NK-92 treated with Interleukin-12 subunit alpha and Interleukin-12 subunit beta, amount 100 ng/mL, for 24 hours (cell line): ENCODE results near the gene GPR55.

Experiments
- DNase-seq: peaks from one replicate; lab custom pipeline; 2025; lab: John Stamatoyannopoulos, UW

The GPR55 gene

DNA sequence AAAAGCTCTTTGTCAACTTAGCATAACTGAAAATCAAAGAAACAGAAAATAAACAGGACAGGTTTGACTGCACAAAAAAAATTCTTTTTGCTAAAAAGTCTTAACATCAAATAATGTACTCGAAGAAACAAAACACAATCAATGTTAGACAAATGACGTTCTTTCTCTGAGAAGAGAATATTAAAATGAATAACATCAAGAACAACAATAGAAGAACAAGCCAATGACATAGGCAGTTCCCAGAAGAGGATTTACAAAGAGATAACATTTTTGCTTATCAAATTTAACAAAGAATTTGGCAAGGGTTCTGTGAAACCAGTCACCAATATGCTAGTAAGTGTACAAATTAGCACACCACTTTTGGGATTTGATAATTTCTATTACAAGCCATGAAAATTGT, 5.8 kb downstream of the GPR55 start:
- no peak for DNase-seq

DNA sequence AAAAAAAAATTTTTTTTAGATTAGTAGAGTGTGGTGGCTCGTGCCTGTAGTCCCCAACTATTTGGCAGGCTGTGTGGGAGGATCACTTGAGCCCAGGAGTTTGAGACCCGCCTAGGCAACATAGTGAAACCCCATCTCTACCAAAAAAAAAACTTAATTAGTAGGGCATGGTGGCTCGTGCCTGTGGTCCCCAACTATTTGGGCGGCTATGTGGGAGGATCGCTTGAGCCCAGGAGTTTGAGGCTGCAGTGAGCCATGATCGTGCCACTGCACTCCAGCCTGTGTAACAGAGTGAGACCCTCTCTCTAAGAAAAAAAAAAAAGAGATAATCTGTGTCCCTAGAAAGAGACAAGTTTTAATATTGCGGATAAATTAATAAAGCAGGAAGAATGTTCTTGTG, 8.8 kb downstream of the GPR55 start:
- no peak for DNase-seq

DNA sequence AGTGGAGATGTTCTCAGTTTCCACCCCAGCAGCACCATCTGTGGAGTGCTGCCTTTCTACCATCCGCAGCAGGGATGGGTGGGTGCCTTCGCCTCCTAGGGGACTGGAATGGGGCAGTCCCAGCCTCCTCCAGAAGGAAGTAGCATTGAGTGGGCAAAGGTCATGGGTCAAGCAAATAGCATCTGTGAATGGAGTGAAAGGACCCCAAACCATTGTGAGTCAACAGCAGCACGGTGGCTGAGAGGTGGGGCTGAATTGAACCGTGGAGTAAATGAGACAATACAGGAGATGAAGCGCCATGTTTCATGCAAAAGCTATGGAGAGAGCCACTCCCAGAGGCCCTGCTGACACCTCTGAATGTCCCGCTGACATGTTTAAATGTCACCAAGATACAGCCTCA, 9.7 kb downstream of the GPR55 start:
- DNase-seq, result no peak

GRCh38 chr2:230914886-230915285, 10.2 kb downstream of the GPR55 start:
- no peak for DNase-seq

GRCh38 chr2:230913406-230914143, 11.5 kb downstream of the GPR55 start:
- DNase-seq, result no peak

DNA sequence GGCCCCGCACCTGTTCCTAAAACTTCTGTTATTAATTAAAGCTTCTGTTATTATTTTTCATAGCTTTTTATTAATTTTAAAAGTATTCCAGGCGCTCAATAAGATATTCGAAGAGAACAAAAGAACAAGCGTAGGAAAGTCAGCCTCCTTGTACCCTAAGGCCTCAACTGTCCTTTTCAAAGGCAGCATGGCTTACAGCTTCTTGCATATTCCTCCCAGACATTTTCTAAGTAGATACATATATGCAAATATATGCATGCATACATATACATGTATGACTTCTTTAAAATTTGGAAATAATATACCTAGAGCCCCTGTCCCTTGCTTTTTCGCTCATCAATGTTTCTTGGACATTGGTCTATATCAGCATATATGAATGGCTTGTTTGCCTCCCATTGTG, 12.3 kb downstream of the GPR55 start:
- no peak for DNase-seq

DNA sequence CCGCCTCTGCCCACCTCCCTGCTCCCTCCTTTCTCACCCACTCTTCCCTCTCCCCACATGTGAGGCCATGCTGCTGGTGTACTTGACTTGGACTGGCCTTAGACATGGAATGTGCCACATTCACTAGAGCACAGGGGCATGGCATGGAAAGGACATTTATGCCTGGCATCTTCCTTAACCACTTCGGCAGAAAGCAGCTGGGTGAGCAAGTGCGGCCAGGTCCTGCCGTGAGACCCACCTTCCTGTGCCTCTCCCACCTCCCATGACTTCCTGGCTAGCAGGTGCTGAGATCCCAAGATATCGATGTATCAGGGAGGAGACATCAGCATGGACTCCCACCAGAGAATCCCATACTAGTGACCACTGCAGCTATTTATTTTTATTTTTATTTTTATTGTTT, 13.0 kb downstream of the GPR55 start:
- no peak for DNase-seq

GRCh38 chr2:230910546-230911177, 14.4 kb downstream of the GPR55 start:
- DNase-seq, result no peak

DNA sequence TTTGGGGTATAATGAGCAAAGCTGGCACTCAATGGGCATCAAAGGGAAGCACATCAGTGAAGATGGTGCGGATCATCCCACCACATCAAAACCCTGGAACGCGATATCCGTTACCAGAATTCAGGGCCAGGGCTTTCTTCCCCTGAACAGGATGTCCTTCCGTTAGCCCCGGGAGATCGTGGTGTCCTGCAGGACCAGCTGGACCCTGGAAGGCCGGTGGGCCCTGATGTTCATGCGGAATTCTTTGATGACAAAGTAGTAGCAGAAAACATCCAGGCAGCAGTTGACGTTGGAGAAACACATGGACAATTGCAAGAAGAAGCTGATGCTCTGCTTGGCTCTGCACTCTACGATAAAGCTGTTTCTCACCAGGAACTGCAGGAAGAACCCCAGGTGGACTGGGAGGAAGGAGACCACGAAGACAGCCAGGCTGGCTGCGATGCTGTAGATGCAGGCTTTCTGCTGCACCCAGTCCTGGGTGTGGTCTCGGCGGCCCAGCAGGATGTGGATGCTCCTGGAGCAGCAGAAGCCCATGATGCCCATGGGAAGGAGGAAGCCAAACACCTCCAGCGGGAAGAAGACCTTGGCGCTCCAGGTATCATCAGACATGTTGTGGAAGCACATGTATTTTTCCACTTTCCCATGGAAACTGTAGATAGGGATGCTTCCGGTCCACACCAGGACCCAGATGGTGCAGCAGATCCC, 15.0 kb downstream of the GPR55 start:
- DNase-seq, result no peak

GRCh38 chr2:230908595-230909191, 16.3 kb downstream of the GPR55 start:
- DNase-seq, result no peak

DNA sequence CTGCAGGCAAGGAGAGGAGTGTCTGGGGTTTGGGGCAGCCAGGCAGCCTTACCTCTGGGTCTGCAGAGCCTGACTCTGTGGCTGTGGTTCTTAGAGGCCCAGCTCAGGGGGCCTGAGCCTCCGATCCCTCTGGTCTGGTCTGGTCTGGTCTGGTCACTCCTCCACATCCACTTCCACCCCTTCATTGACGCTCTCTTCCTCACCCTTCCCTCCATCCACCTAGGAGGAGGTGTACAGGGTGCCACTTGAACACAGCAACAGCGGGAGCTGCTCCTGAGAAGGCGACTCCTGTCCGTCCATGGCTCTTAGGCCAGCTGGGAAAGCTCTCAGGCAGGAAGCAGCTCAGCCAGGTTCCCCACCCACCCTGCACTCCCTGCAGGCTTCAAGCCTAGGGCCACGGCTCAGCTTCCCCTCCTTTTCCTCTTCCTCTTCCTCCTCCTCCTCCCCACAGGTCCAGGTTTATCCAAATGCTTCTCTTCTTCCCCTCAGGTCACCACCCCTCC, 16.9 kb downstream of the GPR55 start:
- DNase-seq, result no peak

DNA sequence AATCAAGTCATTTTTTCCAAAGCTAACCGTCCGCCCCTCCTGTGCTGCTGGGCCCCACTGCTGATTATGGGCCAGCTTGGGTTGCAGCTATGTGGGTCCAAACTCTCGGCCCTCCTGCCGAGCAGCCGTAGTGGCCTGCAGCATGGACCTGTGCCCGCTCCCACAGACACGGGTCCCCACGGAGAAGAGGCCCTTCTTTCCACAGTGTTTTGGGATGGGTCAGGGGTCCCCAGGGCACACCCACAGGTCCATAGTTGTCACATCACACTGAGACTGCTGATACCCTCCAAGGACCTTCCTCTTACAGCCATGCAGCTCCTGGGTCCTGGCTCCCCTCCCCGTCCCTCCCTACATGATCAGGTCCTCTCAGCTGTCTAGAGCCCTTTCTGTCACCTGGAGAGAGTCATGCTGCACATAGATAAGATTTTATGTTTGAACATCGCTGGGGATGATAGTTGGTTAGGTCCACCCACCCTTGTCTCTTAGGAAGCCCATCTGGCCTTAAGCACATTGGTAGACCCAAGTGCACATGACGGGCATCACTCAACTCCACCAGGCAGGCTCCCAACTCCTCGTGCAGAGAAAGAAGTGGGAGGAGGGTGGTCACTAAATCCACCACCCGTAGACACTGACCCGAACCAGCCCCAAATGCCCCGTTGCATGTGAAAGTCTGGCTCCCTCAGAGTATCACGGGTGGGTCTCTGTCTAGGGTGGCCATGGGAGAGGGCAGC, 17.5 kb downstream of the GPR55 start:
- no peak for DNase-seq

- DNase-seq, result no peak
Measured at GRCh38 chr2:230906471-230907230, 18.4 kb downstream of the GPR55 start.

GRCh38 chr2:230905448-230906421, 19.3 kb downstream of the GPR55 start:
- no peak for DNase-seq

DNA sequence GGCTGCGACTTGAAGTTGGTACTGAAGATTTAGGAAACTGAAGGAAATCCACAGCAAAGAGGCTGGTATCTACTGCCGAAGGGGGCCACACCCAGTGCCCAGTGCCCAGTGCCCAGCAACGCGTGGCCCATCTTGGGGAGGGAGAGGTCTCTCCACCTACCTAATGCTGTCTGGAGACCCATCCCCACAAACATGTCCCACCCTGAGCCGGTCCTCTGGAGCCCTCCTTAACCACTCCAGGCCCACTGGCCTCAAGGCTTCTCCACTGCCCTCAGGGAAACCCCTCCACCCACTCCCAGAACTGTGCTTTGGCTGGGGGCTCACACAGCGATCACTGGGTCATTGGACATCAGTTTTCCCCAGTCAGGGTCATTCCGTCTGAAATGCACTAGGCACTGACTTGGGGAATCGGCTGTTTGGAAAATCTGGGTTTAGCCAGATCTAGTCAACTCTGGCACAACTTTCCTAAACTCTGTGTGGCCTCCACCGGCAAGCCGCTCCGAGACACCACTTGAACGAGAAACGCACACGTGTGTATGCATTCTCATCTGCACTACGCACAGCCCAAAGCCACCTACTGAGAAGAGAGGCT, 20.1 kb downstream of the GPR55 start:
- DNase-seq, result no peak

DNA sequence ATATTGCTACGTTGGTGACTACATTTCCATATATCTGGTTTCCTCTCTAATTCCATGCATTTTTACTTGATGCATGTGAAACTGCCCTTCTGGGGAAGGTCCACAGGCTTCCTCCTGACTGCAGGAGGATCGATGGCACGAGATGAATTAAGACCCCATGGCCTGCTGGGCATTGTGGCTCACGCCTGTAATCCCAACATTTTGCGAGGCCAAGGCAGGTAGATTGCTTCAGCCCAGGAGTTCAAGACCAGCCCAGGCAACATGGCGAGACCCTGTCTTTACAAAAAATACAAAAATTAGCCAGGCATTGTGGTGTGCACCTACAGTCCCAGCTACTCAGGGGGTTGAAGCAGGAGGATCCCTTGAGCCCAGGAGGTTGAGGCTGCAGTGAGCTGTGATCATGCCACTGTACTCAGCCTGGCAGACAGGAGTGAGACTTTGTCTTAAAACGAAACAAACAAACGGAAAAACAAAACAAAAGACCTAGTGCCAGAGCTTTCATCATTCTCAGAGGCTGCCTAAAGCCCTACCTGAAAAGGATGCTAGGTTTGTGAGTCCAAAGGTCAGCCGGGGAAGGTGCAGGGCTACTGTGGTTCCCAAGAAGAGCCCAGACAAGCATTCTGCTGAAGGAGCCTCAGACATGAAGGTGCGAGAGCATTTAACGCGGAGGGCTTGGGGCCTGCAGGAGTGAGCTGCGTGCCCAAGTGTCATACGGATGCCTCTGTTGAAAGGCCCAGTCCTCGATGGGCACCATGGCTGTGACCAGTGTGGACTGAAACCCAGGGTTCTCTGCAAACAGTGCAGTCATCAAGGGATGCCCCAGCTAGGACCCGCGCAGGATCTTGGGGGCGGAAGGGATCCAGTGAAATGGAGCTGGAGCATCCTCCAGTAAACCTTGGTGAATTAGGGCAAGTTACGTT, 21.6 kb downstream of the GPR55 start:
- no peak for DNase-seq

DNA sequence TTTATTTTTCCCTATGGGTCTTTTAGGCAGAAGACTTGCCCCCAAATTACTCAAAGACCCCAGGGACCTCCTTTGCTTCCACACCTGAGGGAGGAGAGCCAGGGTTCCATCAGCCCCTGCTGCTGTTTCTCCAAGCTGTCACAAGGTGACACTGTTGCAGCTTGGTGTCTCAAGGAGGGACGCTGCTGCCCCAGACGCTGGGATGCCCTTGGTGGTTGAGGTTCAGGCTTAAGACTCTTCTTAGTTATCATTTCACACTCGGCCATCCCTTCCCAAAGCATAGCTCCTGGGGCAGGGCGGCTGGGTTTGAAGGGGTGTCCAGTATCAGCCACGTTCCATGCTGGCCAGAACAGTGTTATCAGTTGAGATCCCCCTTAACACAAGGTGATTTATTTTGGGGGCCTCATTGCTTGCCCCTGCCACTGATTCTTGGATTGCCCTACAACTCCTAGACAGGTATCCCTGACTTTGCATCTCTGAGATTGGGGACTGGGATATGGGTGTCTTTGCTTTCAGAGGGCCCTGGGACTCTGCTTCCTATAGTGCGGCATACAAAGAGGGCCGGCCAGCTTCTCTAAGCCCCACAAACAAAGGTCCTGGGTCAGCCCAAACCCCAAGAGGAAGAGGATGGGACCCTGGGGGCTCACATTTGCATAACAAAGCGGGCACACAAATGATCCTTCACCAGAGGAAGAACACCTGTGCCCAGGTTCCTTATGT, 22.7 kb downstream of the GPR55 start:
- peak; percentile 42 for DNase-seq

- no peak for DNase-seq
Measured at GRCh38 chr2:230901006-230901405, 24.0 kb downstream of the GPR55 start.
